Adrenal gland (tissue), 12 donors: Measurements from ENCODE around the gene SEMA6D. TPM values are rescaled to one million over a fixed set of nuclear protein-coding genes. Genes with fewer than 3 reads are reported as not detected.

Experiments used
- DNase-seq, 7 donors: peaks; one replicate each; pipeline ENCODE4 v3.0.0-alpha.2; 2019 to 2020
- H3K27ac ChIP-seq, 5 donors: fragments of 200-600 bp; sonication (generic) in 4 of 5; 1 replicate in 3 of 5; 2 replicates in 2 of 5; pipeline versions ENCODE4 v1.5.1 to v1.8.0; 2016 to 2020; ENCODE audit warnings: mild to moderate bottlenecking in 1 of 5
- H3K27me3 ChIP-seq: fragments of 200-600 bp; 2 replicates; pipeline ENCODE4 v1.8.0; 2021
- H3K36me3 ChIP-seq, 2 donors: fragments of 200-600 bp; replicated peaks in 1 of 2; 1 replicate in 1 of 2; 2 replicates in 1 of 2; pipeline versions ENCODE4 v1.5.1 to v1.8.0; 2018 to 2022
- H3K4me1 ChIP-seq, 2 donors: fragments of 200-600 bp; replicated peaks in 1 of 2; 1 replicate in 1 of 2; 2 replicates in 1 of 2; pipeline versions ENCODE4 v1.5.1 to v1.8.0; 2018 to 2021
- H3K4me3 ChIP-seq, 4 donors: fragments of 200-600 bp; sonication (generic) in 3 of 4; one replicate each; pipeline ENCODE4 v1.5.1; 2016 to 2018
- H3K9me3 ChIP-seq, 3 donors: fragments of 200-600 bp; sonication (generic) in 1 of 3; replicated peaks in 1 of 3; 1 replicate in 2 of 3; 2 replicates in 1 of 3; pipeline versions ENCODE4 v1.5.1 to v1.8.0; 2016 to 2021
- POLR2A ChIP-seq, 2 donors: fragments of 450-650 bp; IDR thresholded peaks; one replicate each; pipeline ENCODE4 v1.6.1; 2017; ENCODE audit warnings: antibody characterized with exemption in 2 of 2, mild to moderate bottlenecking in 2 of 2, moderate library complexity in 1 of 2
- WGBS, 4 donors: extraction: QIAGEN DNeasy Blood & Tissue Kit in 2 of 4; methylation state at CpG; one replicate each; pipeline versions ENCODE4 v1.1.5 to v1.1.7; 2013 to 2017; 5-methylcytosine and 5-hydroxymethylcytosine counted together
- intact Hi-C, 2 donors: fragments of 100-400 bp; cut with DNase I; formaldehyde crosslinking; loops; one replicate each; pipeline versions ENCODE4 v1.14.1 to v1.15.0; 2022 to 2023
- polyA plus RNA-seq, 3 donors: library from polyadenylated mRNA; stranded (reverse); fragments of 200-250 nt in 2 of 3; fragments of 350-450 nt in 1 of 3; fragmentation: Illumina TruSeq in 1 of 3; extraction: RNeasy Lipid Tissue Mini Kit (QIAGEN cat#74804) in 1 of 3; gene quantifications; one replicate each; pipeline ENCODE4 v1.2.3, GENCODE V29; 2013 to 2014
- total RNA-seq, 9 donors: library from RNA; depleted of rRNA in 4 of 9; stranded (reverse); fragments of >200 nt in 4 of 9; fragments of 120-200 nt in 1 of 9; fragmentation: NEBNext Ultra II Directional in 1 of 9; extraction: Animal tissue kit (Norgen Biotek cat#: 25700) in 1 of 9; gene quantifications; one replicate each; pipeline versions ENCODE4 v1.1.0 to v1.2.4, GENCODE V29; 2013 to 2023
- TF ChIP-seq, protein P1 (sequence below), 6 experiments: fragments of 450-650 bp in 4 of 6; fragments of 200-600 bp in 2 of 6; sonication (generic) in 1 of 6; IDR thresholded peaks; 1 replicate in 5 of 6; 2 replicates in 1 of 6; pipeline versions ENCODE4 v1.5.1 to v1.8.0; 2016 to 2021; ENCODE audit warnings: antibody characterized with exemption in 6 of 6, mild to moderate bottlenecking in 2 of 6, moderate library complexity in 1 of 6
- donor health status: healthy with polysubstance abuse.
- donor health status: Bipolar disorder and iron deficiency.
- donor health status: DM: yes; HTN: yes; CAD: no.
- donor health status: DM: no; HTN: no; CAD: no.
- donor health status: DM: no; HTN: no; CAD: no.
- donor health status: DM: yes; HTN: yes; CAD: no.

Gene SEMA6D
- total and polyA plus RNA-seq, 12 donors: 0.30 to 10.3 (median 2.5) TPM

DNA sequence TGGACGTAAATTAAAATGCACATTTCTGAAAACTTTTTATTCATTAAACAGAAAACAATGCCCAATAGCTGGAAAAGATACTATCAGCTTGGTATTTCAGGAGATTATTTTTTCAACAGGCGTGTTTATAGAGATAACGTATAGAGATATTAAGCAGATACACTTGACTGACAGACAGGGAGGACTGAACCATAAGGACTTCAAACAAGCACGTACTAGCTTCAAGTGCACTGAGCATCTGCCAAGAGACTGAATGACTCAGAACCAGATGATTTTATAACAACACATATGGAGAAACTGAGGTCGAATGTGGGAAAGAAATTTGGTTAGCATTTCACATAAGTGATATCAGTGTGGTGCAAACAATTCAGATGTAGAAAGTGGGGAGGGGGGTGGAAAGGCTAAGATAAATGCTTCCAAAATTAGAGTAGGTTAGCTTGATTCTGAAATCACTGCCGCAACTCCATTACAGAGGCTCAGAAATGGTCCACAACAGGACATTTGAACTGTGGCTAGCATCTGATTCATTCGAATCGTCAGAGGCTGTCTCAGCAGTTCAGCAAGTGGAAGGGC lies 103.5 kb downstream of the SEMA6D start:
- no peak overlapping the region for H3K27ac ChIP-seq
- 55 to 61% (median 57%) methylated on average over 8 of the region's 8 CpGs for WGBS, 4 donors
- no peaks in the 10 kb centered on the region for H3K36me3 ChIP-seq
- intact Hi-C loops: no loop called here
- H3K4me1 ChIP-seq: no peaks in the 10 kb centered on the region
- H3K9me3 ChIP-seq: no peaks in the 10 kb centered on the region
- H3K27me3 ChIP-seq: no peaks in the 10 kb centered on the region
- H3K4me3 ChIP-seq: no peak overlapping the region
- TF ChIP-seq POLR2A (IDR thresholded peaks at IDR 0.05): no peak
- TF ChIP-seq, protein P1, sequence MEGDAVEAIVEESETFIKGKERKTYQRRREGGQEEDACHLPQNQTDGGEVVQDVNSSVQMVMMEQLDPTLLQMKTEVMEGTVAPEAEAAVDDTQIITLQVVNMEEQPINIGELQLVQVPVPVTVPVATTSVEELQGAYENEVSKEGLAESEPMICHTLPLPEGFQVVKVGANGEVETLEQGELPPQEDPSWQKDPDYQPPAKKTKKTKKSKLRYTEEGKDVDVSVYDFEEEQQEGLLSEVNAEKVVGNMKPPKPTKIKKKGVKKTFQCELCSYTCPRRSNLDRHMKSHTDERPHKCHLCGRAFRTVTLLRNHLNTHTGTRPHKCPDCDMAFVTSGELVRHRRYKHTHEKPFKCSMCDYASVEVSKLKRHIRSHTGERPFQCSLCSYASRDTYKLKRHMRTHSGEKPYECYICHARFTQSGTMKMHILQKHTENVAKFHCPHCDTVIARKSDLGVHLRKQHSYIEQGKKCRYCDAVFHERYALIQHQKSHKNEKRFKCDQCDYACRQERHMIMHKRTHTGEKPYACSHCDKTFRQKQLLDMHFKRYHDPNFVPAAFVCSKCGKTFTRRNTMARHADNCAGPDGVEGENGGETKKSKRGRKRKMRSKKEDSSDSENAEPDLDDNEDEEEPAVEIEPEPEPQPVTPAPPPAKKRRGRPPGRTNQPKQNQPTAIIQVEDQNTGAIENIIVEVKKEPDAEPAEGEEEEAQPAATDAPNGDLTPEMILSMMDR (IDR thresholded peaks at IDR 0.05): no peak
- no peak for DNase-seq

DNA sequence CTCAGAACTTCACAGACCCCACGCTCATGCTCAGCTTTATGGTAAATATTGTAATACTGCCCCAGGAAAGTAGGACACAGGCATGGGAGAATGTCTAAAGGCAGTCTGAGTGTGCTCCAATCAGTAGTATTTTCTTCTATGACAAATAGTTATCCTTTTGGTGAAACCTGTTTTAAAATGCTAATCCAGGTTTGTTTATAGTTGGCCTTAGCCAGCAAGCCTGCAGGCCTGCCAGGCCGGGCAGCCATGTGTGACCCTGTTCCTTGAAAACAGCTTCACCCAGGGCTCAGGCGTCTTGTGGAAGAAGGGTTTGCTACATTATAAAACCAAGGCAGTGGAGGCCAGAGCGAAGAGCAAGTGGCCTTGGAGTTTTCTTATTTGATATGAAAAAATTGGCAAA lies 104.7 kb downstream of the SEMA6D start:
- no peaks in the 10 kb centered on the region for H3K9me3 ChIP-seq
- intact Hi-C loops: no loop called here
- no peak overlapping the region for H3K27ac ChIP-seq
- H3K27me3 ChIP-seq: no peaks in the 10 kb centered on the region
- H3K4me1 ChIP-seq: no peaks in the 10 kb centered on the region
- TF ChIP-seq, protein P1 (IDR thresholded peaks at IDR 0.05): no peak
- TF ChIP-seq POLR2A (IDR thresholded peaks at IDR 0.05): no peak
- WGBS, 4 donors: 84 to 88% (median 86%) methylated on average over 4 of the region's 4 CpGs
- no peak overlapping the region for H3K4me3 ChIP-seq
- no peaks in the 10 kb centered on the region for H3K36me3 ChIP-seq
- no peak for DNase-seq
